ENCODE measurements around the gene IL31.

Gene IL31

GRCh38 chr12:122128481-122128880 is 45.5 kb downstream of the IL31 start:
- Histone ChIP-seq H3K36me3 (ENCODE audit: insufficient read depth, low read length) (peaks cover 61% of the 10 kb centered on the region; the same call in 1 of the 2 replicates), H3K4me3 (ENCODE audit: low read length, poor library complexity, severe bottlenecking) (no peak overlapping the region), H3K79me2 (ENCODE audit: insufficient read depth, low read length) (peaks cover 20% of the 10 kb centered on the region), H3K27me3 (ENCODE audit: insufficient read depth, low read length, poor library complexity, severe bottlenecking) (no peaks in the 10 kb centered on the region), H2AFZ (ENCODE audit: low read length) (no peak overlapping the region), H3K9ac (ENCODE audit: low read depth, low read length, poor library complexity, severe bottlenecking) (no peak overlapping the region), H3F3A (ENCODE audit: low read depth) (no peaks in the 10 kb centered on the region), H3K4me2 (ENCODE audit: low read depth, low read length, poor library complexity, severe bottlenecking) (no peak overlapping the region), H4K20me1 (ENCODE audit: insufficient read depth, low read length, poor library complexity, severe bottlenecking) (peaks cover 2% of the 10 kb centered on the region), H3K9me2 (replicated peaks; ENCODE audit: low read depth, low read length) (no peaks in the 10 kb centered on the region), H3K4me1 (ENCODE audit: insufficient read depth, low read length, poor library complexity, severe bottlenecking) (no peaks in the 10 kb centered on the region), H3K9me3 (ENCODE audit: insufficient read depth, low read depth, low read length) (no peaks in the 10 kb centered on the region)
- TF ChIP-seq EZH2phosphoT487 (IDR thresholded peaks at IDR 0.05; ENCODE audit: borderline replicate concordance): no peak
- no peak for TF ChIP-seq CTCF (conservative IDR thresholded peaks at IDR 0.05; ENCODE audit: low read length)

GRCh38 chr12:122127839-122128238 is 46.2 kb downstream of the IL31 start:
- Histone ChIP-seq H3K79me2 (ENCODE audit: insufficient read depth, low read length) (peaks cover 26% of the 10 kb centered on the region), H3K9me3 (ENCODE audit: insufficient read depth, low read depth, low read length) (no peaks in the 10 kb centered on the region), H3K9me2 (replicated peaks; ENCODE audit: low read depth, low read length) (no peaks in the 10 kb centered on the region), H3K36me3 (ENCODE audit: insufficient read depth, low read length) (peaks cover 56% of the 10 kb centered on the region; the same call in 1 of the 2 replicates), H3K27me3 (ENCODE audit: insufficient read depth, low read length, poor library complexity, severe bottlenecking) (no peaks in the 10 kb centered on the region), H3K4me2 (ENCODE audit: low read depth, low read length, poor library complexity, severe bottlenecking) (no peak overlapping the region), H3F3A (ENCODE audit: low read depth) (no peaks in the 10 kb centered on the region), H4K20me1 (ENCODE audit: insufficient read depth, low read length, poor library complexity, severe bottlenecking) (peaks cover 5% of the 10 kb centered on the region), H2AFZ (ENCODE audit: low read length) (no peak overlapping the region), H3K4me1 (ENCODE audit: insufficient read depth, low read length, poor library complexity, severe bottlenecking) (no peaks in the 10 kb centered on the region), H3K9ac (ENCODE audit: low read depth, low read length, poor library complexity, severe bottlenecking) (no peak overlapping the region), H3K4me3 (ENCODE audit: low read length, poor library complexity, severe bottlenecking) (no peak overlapping the region)
- no peak for TF ChIP-seq EZH2phosphoT487 (IDR thresholded peaks at IDR 0.05; ENCODE audit: borderline replicate concordance)
- TF ChIP-seq CTCF (conservative IDR thresholded peaks at IDR 0.05; ENCODE audit: low read length): no peak

- Histone ChIP-seq H3K9me3 (ENCODE audit: insufficient read depth, low read depth, low read length) (no peaks in the 10 kb centered on the region), H3K4me2 (ENCODE audit: low read depth, low read length, poor library complexity, severe bottlenecking) (no peak overlapping the region), H3K36me3 (ENCODE audit: insufficient read depth, low read length) (peaks cover 47% of the 10 kb centered on the region; the same call in 1 of the 2 replicates), H3K27me3 (ENCODE audit: insufficient read depth, low read length, poor library complexity, severe bottlenecking) (no peaks in the 10 kb centered on the region), H4K20me1 (ENCODE audit: insufficient read depth, low read length, poor library complexity, severe bottlenecking) (peaks cover 6% of the 10 kb centered on the region), H3K9ac (ENCODE audit: low read depth, low read length, poor library complexity, severe bottlenecking) (no peak overlapping the region), H3F3A (ENCODE audit: low read depth) (no peaks in the 10 kb centered on the region), H3K79me2 (ENCODE audit: insufficient read depth, low read length) (peaks cover 29% of the 10 kb centered on the region), H3K4me1 (ENCODE audit: insufficient read depth, low read length, poor library complexity, severe bottlenecking) (no peaks in the 10 kb centered on the region), H3K9me2 (replicated peaks; ENCODE audit: low read depth, low read length) (no peaks in the 10 kb centered on the region), H3K4me3 (ENCODE audit: low read length, poor library complexity, severe bottlenecking) (no peak overlapping the region), H2AFZ (ENCODE audit: low read length) (no peak overlapping the region)
- TF ChIP-seq CTCF (conservative IDR thresholded peaks at IDR 0.05; ENCODE audit: low read length): no peak
- TF ChIP-seq EZH2phosphoT487 (IDR thresholded peaks at IDR 0.05; ENCODE audit: borderline replicate concordance): no peak
Measured at GRCh38 chr12:122126713-122127597, 47.1 kb downstream of the IL31 start.

Measured in Loucy (cell line).